ENCODE measurements around the gene TAF5L. TPM values are rescaled to one million over a fixed set of nuclear protein-coding genes. Genes with fewer than 3 reads are reported as not detected.

TAF5L gene
- total and polyA plus RNA-seq, 2 of the 13 experiments (the other 11 are each of a cell fraction or from before 2014, with no cell fraction given) = 10.8 to 18.2 TPM

GRCh38 chr1:229558460-229559335, 67.2 kb downstream of the TAF5L start, which contains the start of gene ABCB10 (continued):
- TF ChIP-seq ZNF577 (CRISPR knock-in tag; IDR thresholded peaks at IDR 0.05; ENCODE audit: borderline replicate concordance, low read depth) = no peak
- no peak for TF ChIP-seq NCOA5 (CRISPR knock-in tag; IDR thresholded peaks at IDR 0.05)
- no peak for TF ChIP-seq FIP1L1 (IDR thresholded peaks at IDR 0.05; ENCODE audit: borderline replicate concordance, insufficient read depth, low read depth, low read length)
- TF ChIP-seq HIC2 (CRISPR knock-in tag; IDR thresholded peaks at IDR 0.05; ENCODE audit: low read depth) = peak; percentile 44; the same call in 1 of the 2 replicates
- TF ChIP-seq FOXP4 (CRISPR knock-in tag; IDR thresholded peaks at IDR 0.05) = peak; percentile 54; the same call in 1 of the 2 replicates
- 0 out of 2 replicates have a peak, but pooled peaks have one; percentile 48 for TF ChIP-seq CC2D1A (CRISPR knock-in tag; IDR thresholded peaks at IDR 0.05)
- TF ChIP-seq ZNF841 (CRISPR knock-in tag; IDR thresholded peaks at IDR 0.05; ENCODE audit: borderline replicate concordance) = peak; percentile 74; the same call in 1 of the 2 replicates
- TF ChIP-seq MBNL3 (CRISPR knock-in tag; conservative IDR thresholded peaks at IDR 0.05) = no peak
- 0 out of 2 replicates have a peak, but pooled peaks have one; percentile 19 for TF ChIP-seq THAP7 (CRISPR knock-in tag; IDR thresholded peaks at IDR 0.05)
- peak; percentile 45; the same call in 1 of the 2 replicates for TF ChIP-seq ZNF772 (CRISPR knock-in tag; IDR thresholded peaks at IDR 0.05)
- TF ChIP-seq CEBPG (CRISPR knock-in tag; IDR thresholded peaks at IDR 0.05) = no peak
- 0 out of 2 replicates have a peak, but pooled peaks have one; percentile 75 for TF ChIP-seq ZBTB20 (CRISPR knock-in tag; IDR thresholded peaks at IDR 0.05; ENCODE audit: borderline replicate concordance, low read depth)
- TF ChIP-seq BORCS8-MEF2B (CRISPR knock-in tag; IDR thresholded peaks at IDR 0.05) = peak; percentile 77; the same call in 1 of the 2 replicates
- 0 out of 4 replicates have a peak, but pooled peaks of 1 of the 2 experiments have one; percentile 13 for TF ChIP-seq EP300 (IDR thresholded peaks at IDR 0.05; ENCODE audit: low read depth in 2 of 2, low read length in 2 of 2)
- TF ChIP-seq EP300 (CRISPR knock-in tag; IDR thresholded peaks at IDR 0.05; ENCODE audit: borderline replicate concordance) = peak; percentile 21; the same call in 1 of the 2 replicates
- peak; percentile 88 for TF ChIP-seq MYC (CRISPR knock-in tag; IDR thresholded peaks at IDR 0.05; ENCODE audit: borderline replicate concordance)
- peak; percentile 91 for TF ChIP-seq ZNF800 (CRISPR knock-in tag; IDR thresholded peaks at IDR 0.05)
- TF ChIP-seq SMAD1 (CRISPR knock-in tag; IDR thresholded peaks at IDR 0.05; ENCODE audit: borderline replicate concordance, low read depth) = peak; percentile 74
- TF ChIP-seq PHF20 (CRISPR knock-in tag; IDR thresholded peaks at IDR 0.05) = peak; percentile 68
- TF ChIP-seq TCF12 (IDR thresholded peaks at IDR 0.05) = no peak
- TF ChIP-seq TCF12 (CRISPR knock-in tag; IDR thresholded peaks at IDR 0.05) = peak; percentile 23; the same call in 1 of the 2 replicates
- no peak for TF ChIP-seq GABPA (IDR thresholded peaks at IDR 0.05; ENCODE audit: low read depth, low read length)
- TF ChIP-seq GABPA (CRISPR knock-in tag; IDR thresholded peaks at IDR 0.05; ENCODE audit: low read depth) = peak; percentile 71
